PC-9 (cell line): ENCODE results near the gene TMEM63C. TPM values are rescaled to one million over a fixed set of nuclear protein-coding genes. Genes with fewer than 3 reads are reported as not detected.

Experiments
- BruUV-seq: library from RNA; stranded (reverse); fragments of 400-500 nt; replicated peaks from 2 replicates; lab custom pipeline; 2021; lab: Mats Ljungman, UMichigan
- CTCF ChIA-PET: fragments of 300-600 bp; sonication (Branson Sonifier 250); formaldehyde crosslinking; loops from one replicate; lab custom pipeline; 2022; ENCODE audit warnings: antibody characterized with exemption; lab: Charles Lee
- POLR2A ChIA-PET: fragments of 300-600 bp; sonication (Branson Sonifier 250); formaldehyde crosslinking; loops from one replicate; lab custom pipeline; 2022; ENCODE audit warnings: antibody characterized with exemption; ENCODE audit not compliant: unreplicated experiment; lab: Charles Lee
- DNase-seq, 2 experiments: peaks; one replicate each; pipeline versions ENCODE4 v3.0.0 to v3.0.0-alpha.2; 2015 to 2022; ENCODE audit warnings: mixed read lengths in 1 of 2
- H2AFZ ChIP-seq: fragments of 200-600 bp; sonication (generic); 2 replicates; pipeline ENCODE4 v1.8.1; 2017; ENCODE audit warnings: antibody characterized with exemption
- H3F3A ChIP-seq: fragments of 200-600 bp; sonication (generic); 2 replicates; pipeline ENCODE4 v1.8.1; 2017; ENCODE audit warnings: antibody characterized with exemption, mild to moderate bottlenecking, low read depth; ENCODE audit not compliant: insufficient read depth
- H3K27ac ChIP-seq: fragments of 200-600 bp; sonication (generic); 2 replicates; pipeline ENCODE4 v1.6.1; 2016; ENCODE audit warnings: mixed run types
- H3K27me3 ChIP-seq: fragments of 200-600 bp; sonication (generic); 2 replicates; pipeline ENCODE4 v1.6.1; 2016; ENCODE audit warnings: low read depth, mixed run types; ENCODE audit not compliant: insufficient read depth
- H3K36me3 ChIP-seq: fragments of 200-600 bp; sonication (generic); 2 replicates; pipeline ENCODE4 v1.6.1; 2016; ENCODE audit warnings: low read depth, mixed run types
- H3K4me1 ChIP-seq: fragments of 200-600 bp; sonication (generic); replicated peaks from 2 replicates; pipeline ENCODE4 v1.6.1; 2016; ENCODE audit warnings: mixed run types; ENCODE audit not compliant: insufficient read depth
- H3K4me2 ChIP-seq: fragments of 200-600 bp; sonication (generic); 2 replicates; pipeline ENCODE4 v1.6.1; 2017; ENCODE audit warnings: mixed run types
- H3K4me3 ChIP-seq: fragments of 200-600 bp; sonication (generic); 2 replicates; pipeline ENCODE4 v1.6.1; 2016; ENCODE audit warnings: mixed run types
- H3K79me2 ChIP-seq: fragments of 200-600 bp; sonication (generic); 2 replicates; pipeline ENCODE4 v1.6.1; 2017; ENCODE audit warnings: low read depth, mixed run types
- H3K9me2 ChIP-seq: fragments of 200-600 bp; sonication (generic); 2 replicates; pipeline ENCODE4 v1.8.1; 2017; ENCODE audit warnings: mild to moderate bottlenecking; ENCODE audit not compliant: insufficient read depth
- H3K9me3 ChIP-seq: fragments of 200-600 bp; sonication (generic); 2 replicates; pipeline ENCODE4 v1.8.1; 2016; ENCODE audit warnings: low read depth; ENCODE audit not compliant: insufficient read depth
- H4K20me1 ChIP-seq: fragments of 200-600 bp; sonication (generic); 2 replicates; pipeline ENCODE4 v1.8.1; 2017; ENCODE audit not compliant: insufficient read depth
- CTCF ChIP-seq: fragments of 200-600 bp; sonication (generic); conservative IDR thresholded peaks from 2 replicates; pipeline ENCODE4 v1.6.1; 2017; ENCODE audit warnings: mixed run types, antibody characterized with exemption, mild to moderate bottlenecking, moderate library complexity
- EZH2 ChIP-seq: fragments of 200-600 bp; sonication (generic); IDR thresholded peaks from 2 replicates; pipeline ENCODE4 v1.8.0; 2017; ENCODE audit warnings: antibody characterized with exemption, low read depth
- intact Hi-C: fragments of 100-400 bp; cut with micrococcal nuclease; formaldehyde crosslinking; loops from one replicate; pipeline ENCODE4 v1.10.0; 2022; ENCODE audit not compliant: unreplicated experiment
- total RNA-seq: library from RNA; stranded (reverse); gene quantifications from 2 replicates; pipeline ENCODE4 v1.2.3, GENCODE V29; 2021

Gene TMEM63C
- total RNA-seq, 1 experiment from 2014 or later: 2.2 TPM

- Histone ChIP-seq H3K27ac (no peak overlapping the region), H3K9me3 (no peaks in the 10 kb centered on the region), H3K27me3 (peaks cover 99% of the 10 kb centered on the region), H3K9me2 (no peaks in the 10 kb centered on the region), H2AFZ (no peak overlapping the region), H3K36me3 (no peaks in the 10 kb centered on the region), H3K4me2 (no peak overlapping the region), H4K20me1 (no peaks in the 10 kb centered on the region), H3K4me3 (no peak overlapping the region), H3K79me2 (no peaks in the 10 kb centered on the region), H3F3A (no peaks in the 10 kb centered on the region), H3K4me1 (no peaks in the 10 kb centered on the region)
- CTCF ChIA-PET: no interaction called here
- intact Hi-C loops: no loop called here
- TF ChIP-seq CTCF (no peak), EZH2 (no peak)
- POLR2A ChIA-PET: no interaction called here
- BruUV-seq: no TSS peak
- DNase-seq: no peak
Observed at GRCh38 chr14:77245820-77246219, 64.2 kb downstream of the TMEM63C start.

- no TSS peak for BruUV-seq
- DNase-seq: no peak
- H3K4me1 ChIP-seq: no peaks in the 10 kb centered on the region
- ChIA-PET CTCF (no interaction called here), POLR2A (interaction anchor here (0.7 kb wide), 1 partner anchor 9 kb away, joined by 4 read pairs; no protein-coding TSS in a partner anchor)
- H3K4me3 ChIP-seq: no peak overlapping the region
- no peaks in the 10 kb centered on the region for H3K9me2 ChIP-seq
- H4K20me1 ChIP-seq: no peaks in the 10 kb centered on the region
- no peaks in the 10 kb centered on the region for H3K9me3 ChIP-seq
- H3K27ac ChIP-seq: no peak overlapping the region
- intact Hi-C loops: no loop called here
- no peak overlapping the region for H2AFZ ChIP-seq
- H3K79me2 ChIP-seq: no peaks in the 10 kb centered on the region
- TF ChIP-seq EZH2 (no peak), CTCF (no peak)
- H3K4me2 ChIP-seq: no peak overlapping the region
- no peaks in the 10 kb centered on the region for H3K36me3 ChIP-seq
- peaks cover 99% of the 10 kb centered on the region for H3K27me3 ChIP-seq
- H3F3A ChIP-seq: no peaks in the 10 kb centered on the region
Observed at GRCh38 chr14:77246784-77247183, 65.2 kb downstream of the TMEM63C start.

- H3K4me3 ChIP-seq: no peak overlapping the region
- H3K27me3 ChIP-seq: peaks cover 100% of the 10 kb centered on the region
- H3K36me3 ChIP-seq: no peaks in the 10 kb centered on the region
- intact Hi-C loops: no loop called here
- H4K20me1 ChIP-seq: no peaks in the 10 kb centered on the region
- H3K9me3 ChIP-seq: no peaks in the 10 kb centered on the region
- no peaks in the 10 kb centered on the region for H3K79me2 ChIP-seq
- TF ChIP-seq CTCF: no peak
- TF ChIP-seq EZH2: no peak
- POLR2A ChIA-PET: no interaction called here
- no peaks in the 10 kb centered on the region for H3F3A ChIP-seq
- no peak overlapping the region for H2AFZ ChIP-seq
- H3K9me2 ChIP-seq: no peaks in the 10 kb centered on the region
- no peak overlapping the region for H3K27ac ChIP-seq
- no peaks in the 10 kb centered on the region for H3K4me1 ChIP-seq
- H3K4me2 ChIP-seq: no peak overlapping the region
- DNase-seq: no peak
- CTCF ChIA-PET: no interaction called here
- BruUV-seq: no TSS peak
Observed at GRCh38 chr14:77248666-77249065, 67.1 kb downstream of the TMEM63C start.
